ENCODE data around the gene ZSCAN9.

The ZSCAN9 gene

DNA sequence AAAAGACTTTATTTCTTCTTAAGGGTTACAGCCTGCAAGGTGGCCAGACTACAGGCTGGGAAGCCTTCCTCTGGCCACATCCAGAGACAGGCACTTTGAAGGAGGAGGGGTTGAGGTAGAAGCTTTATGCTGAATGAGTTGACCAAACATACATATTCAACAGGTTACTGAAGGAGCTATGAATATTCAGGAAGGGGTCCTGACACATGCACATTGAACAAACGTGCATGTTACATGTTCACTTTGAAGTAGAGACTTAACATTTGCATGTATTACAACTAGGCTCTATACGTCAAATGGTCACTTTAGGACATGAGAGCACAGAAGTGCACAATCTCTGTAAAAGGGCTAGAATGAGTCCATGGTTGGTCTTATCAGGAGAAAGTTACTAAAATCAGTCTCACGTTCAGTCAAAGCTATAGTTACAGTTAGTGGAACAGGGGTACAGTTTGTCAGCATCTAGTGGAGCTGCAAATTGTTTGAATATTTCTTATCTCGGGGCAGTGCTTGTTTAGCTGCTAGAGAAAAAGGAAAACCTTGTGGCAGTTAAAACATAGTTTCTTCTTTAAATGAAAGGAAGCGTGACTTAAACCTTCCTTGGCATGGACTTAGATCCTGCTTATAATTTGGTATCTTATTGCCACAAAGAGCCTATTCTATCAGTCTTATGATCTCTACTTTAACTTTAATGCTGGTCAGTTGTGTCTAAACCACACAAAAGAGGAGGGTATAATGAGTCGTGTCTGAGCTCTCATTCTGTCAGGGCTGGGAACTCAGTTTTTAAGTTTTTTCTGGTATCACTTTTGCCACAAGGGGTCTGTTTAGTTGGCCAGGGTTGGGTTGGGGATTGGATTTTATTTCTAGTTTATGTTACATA is 4.6 kb upstream of the ZSCAN9 start:
- no peak for DNase-seq

DNA sequence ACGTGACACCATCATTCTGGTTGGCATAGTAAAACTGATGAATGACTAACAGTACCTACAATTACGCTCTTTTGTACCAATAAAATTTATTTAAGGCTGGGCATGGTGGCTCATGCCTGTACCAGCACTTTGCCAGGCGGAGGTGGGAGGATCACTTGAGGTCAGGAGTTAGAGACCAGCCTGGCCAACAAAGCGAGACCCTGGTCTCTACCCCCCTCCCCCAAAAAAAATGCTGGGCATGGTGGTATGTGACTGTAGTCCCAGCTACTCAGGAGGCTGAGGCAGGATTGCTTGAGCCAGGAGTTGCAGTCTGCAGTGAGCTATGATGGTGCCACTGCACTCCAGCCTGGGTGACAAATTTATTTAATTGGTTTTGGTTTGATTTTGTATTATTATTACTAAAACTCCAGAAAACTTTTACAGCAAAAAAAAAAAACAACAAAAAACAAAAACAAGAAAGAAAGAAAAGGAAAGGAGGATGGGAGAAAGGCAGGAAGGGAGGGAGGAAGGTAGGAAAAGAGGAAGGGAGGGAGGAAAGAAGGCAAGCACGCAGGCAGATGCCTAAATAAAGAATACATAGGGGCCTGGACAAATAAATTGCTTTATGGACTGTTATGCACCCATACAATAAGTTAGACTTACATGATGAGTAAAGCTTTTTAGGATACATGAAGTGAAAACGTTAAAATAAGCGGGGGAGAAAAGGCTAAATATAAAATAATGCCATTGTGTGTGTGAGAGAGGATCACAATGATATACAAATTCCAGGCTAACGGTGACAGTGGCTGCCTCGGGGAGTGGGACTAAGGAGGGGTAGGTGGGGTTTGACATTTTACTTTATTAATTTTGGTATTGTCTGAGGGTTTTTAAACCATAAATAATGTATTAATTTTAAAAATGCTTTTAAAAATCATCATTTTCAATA is 682 bp upstream of the ZSCAN9 start:
- DNase-seq: no peak

DNA sequence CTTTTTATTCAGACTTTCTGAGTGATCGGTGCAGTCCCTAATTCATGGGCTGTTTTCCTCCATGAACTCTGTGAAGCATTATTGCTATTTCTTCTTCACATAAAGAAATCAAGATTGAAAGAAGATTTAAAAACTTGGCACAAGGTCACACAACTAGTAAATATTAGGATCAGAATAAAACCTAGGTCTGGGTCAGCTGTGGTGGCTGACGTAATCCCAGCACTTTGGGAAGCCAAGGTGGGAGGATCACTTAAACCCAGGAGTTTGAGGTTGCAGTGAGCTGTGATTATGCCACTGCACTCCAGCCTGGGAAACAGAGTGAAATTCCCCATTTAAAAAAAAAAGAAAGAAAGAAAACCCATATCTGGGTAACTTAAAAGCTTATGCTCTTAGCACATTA is 1.4 kb downstream of the ZSCAN9 start:
- DNase-seq: no peak

DNA sequence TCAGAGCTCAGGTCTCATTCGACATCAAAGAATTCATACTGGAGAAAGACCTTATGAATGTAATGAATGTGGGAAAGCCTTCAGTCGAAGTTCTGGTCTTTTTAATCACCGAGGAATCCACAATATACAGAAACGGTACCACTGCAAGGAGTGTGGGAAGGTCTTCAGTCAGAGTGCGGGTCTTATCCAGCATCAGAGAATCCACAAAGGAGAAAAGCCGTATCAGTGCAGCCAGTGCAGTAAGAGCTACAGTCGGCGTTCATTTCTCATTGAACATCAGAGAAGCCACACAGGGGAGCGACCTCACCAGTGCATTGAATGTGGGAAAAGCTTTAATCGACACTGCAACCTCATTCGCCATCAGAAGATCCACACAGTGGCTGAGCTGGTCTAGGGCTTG is 7.7 kb downstream of the ZSCAN9 start:
- no peak for DNase-seq

DNA sequence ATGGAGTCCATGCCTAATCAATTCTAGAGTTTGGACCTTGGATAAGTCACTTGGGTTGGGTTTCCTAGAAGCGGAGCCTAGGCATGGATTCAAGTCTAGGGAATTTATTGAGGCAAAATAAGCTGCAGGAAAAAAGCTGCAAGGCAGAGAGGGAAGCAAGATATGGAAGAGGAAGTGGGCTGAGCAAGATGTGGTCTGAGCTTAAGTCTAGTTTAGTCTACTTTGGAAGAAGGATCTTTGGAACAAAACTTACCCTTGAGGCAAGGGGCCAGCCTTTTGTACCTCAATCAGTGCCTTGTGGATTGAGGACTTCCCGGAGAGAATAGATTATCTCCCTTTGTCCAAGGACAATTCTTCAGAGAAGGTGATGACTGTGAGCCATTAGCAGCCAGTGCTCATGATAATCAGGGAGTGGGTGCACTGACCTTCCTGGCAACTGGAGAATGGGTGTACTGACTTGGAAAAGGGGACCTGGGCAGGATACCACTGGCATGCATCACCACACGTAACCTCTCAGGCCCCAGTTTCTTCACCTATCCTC is 10.9 kb downstream of the ZSCAN9 start:
- no peak for DNase-seq

DNA sequence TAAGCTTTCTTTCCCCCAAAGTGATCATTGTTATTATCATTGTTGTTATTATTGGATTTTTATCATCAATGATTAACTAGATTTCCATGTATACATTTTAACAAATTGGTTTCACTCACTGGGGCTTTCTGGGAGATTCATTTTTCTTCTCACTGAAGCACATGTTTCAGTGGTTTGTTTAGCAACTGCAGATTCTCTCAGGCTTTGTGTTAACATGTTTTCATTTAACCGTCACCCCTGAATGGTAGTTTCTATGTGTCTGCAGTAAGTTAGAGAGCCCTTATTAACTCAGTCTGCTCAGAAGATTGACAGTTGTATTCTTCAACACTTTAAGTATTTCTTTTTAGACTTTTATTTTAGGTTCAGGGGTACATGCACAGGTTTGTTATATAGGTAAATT is 14.6 kb downstream of the ZSCAN9 start:
- DNase-seq: no peak

DNA sequence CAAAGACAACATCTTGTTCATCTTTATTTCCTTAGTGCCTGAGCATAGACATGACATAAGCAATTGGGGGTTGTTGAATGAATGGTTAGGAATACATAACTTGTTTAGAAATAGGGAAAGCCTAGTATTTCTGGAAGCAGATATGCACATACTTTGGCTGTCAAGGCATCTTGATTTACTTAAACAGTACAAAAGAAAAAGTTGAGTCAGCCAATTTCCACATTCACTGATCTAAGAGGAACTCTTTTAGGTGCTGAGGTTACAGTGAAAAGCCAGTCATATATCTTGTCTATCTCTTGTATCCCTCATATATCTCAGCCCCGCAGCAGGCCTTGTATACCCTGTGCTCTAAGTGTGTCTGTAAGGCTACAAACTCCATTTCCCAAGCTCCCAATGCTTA is 15.4 kb downstream of the ZSCAN9 start:
- DNase-seq: no peak

DNA sequence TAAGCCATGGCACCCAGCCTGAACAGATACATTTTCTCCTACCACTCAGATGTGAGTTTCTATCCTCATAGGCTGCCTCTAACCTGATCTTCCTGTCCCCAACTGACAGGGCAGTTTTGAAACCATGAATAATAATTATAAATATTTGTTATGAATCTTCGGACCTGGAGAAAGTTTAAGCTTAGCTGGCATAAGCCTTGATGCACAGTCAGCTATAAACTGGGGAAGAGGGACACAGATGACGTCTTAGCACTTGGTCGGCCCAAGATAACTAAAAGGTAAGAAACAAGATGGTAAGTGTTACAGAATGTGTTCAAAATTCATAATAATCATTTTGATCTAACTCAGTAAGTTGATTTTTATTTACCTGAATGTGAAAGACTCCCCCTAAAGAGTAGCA is 18.9 kb downstream of the ZSCAN9 start:
- no peak for DNase-seq

DNA sequence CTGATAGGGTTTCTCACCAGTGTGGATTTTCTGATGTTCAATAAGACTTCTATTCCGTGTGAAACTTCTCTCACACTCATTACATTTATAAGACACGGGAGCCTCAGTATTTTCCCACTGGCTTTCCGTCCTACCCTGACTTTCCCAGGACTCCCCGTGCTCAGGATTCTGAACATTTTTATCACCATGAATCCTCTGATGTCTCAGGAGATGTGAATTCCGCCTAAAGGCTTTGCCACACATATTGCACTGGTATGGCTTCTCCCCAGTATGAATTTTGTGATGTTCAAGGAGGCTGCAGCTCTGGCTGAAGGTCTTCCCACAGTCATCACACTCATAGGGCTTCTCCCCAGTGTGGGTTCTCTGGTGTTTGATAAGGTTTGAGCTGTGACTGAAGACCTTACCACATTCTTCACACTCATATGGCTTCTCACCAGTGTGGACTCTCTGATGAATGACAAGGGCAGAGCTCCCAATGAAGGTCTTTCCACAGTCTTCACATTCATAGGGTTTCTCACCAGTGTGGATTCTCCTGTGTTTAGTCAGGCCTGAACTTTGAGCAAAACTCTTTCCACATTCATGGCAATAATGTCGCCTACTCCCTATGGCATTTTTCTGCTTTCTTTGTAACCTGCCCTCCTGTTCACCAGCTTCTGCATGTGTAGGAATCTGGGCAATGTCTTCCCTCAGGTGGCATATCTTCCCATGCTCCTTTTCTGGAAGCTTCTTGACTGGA is 20.3 kb downstream of the ZSCAN9 start:
- no peak for DNase-seq

DNA sequence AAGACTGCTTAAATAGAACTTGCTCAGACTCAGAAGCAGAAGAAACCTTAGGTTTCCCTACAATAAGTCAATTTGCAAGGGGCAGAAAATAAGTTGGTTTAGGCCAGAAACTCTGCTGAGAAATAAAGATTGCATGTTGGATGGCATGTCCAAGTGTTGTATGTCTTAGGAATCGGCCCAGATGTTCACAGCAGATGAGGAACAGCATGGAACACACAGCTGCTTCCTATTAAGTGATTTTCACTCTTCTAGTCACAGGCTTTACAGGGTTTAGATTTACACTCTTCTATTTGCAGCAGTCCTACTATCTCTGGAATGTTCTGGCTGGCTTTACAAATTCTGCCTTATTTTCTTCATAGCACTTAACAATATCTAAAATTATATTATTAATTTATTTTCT is 23.8 kb downstream of the ZSCAN9 start:
- DNase-seq: no peak

DNA sequence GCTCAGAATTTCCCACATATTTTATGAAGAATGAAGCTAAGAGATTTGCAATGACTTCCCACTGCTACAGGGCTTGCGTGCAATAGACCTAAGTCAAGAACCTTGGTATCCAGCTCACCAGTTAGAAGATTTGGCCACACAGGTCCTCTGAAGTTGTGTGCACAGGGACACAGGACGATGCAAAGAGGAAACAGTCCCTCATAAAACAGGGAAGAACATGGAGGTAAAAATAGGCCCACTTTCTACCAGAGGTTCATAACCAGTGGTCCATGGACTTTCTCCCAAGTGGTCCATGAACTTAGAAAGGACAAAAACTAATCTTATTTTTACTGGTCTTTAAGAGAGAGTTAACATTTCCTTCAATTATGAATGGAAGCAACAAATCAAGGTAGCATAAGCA is 25.7 kb downstream of the ZSCAN9 start:
- no peak for DNase-seq

DNA sequence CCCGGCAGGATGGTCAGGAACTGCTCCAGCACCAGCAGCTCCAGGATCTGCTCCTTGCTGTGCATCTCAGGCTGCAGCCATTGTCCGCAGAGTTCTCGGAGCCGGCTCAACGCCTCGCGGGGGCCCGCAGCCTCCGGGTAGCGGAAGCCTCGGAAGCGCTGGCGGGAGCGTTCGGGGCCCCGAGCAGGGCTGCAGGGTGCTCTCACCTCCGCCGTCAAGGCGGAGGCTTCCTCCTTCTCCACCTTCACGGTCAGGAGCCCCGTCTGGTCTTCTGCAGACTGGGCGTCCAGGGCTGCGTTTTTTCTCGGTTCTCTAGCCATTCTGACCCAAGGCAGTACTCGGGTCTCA is 26.6 kb downstream of the ZSCAN9 start:
- peak in 4 of 56 donors; percentile 9 to 53 (median 40) for DNase-seq

DNA sequence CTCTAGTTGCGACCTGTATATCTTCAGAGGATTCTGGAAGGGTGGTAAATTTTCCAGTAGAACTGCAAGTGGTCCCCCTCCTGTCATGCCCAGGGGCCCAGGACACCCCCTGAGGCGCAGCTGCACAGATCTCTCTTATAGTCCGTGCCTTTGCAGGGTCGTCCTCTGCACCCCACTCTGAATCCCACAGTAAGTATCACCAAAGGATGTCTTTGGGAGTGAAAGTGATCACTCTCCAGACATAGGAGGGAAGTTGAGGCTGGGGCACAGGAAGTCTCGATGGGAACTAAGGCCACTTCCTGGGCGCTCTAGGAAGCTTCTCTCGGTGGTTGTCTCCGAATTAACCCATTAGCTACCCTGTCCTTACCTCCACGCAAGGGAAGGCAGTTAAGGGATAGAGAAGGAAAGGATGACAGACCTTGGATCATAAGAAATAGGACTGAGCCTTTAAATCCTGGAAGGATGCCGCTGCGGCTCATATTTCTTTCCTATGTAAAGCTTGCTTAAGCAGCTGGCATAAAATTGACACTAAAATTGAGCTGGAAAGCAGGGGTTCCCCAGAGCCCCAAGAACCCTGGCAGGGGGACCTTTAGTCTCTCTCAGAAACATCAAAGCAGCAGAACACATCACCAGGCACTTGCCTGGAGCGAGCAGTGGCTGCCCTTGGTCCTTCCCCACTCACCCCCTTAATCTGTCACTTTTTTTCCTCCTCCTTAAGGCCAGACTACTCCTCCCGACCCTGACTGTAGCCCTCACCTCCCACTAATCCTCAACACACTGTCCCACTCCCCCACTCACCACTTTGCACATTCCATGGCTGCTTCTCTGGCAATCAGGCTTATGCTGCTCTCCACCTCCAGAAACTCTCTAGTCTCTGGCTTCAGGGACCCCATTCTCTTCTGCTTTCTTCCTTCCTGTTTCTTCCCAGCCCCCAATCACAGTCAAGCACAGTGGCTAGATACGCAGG is 27.2 kb downstream of the ZSCAN9 start, which contains the start of gene ZKSCAN4:
ZKSCAN4 (minus strand) TSS at position 261 of the 967 bp plus-strand sequence. CDS start 289 bp downstream, outside the sequence.
- DNase-seq: peak in 55 of 56 donors; percentile 3 to 87 (median 56)

DNA sequence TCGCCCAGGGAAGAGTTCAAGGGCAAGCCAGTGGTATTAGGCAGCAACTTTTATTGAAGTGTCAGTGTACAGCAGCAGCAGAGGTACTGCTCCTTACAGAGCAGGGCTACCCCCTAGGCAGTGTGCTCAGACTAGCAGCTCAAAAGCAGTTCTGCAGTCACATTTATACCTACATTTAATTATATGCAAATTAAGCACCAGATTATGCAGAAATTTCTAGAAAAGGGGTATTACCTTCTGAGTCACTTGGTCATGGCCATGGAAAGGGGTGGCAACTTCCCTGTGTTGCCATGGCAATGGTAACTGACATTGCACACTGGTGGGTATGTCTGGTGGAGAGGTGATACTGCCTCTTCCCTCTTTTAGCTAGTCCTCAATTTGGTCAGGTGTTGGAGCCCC is 29.0 kb downstream of the ZSCAN9 start:
- no peak for DNase-seq

DNA sequence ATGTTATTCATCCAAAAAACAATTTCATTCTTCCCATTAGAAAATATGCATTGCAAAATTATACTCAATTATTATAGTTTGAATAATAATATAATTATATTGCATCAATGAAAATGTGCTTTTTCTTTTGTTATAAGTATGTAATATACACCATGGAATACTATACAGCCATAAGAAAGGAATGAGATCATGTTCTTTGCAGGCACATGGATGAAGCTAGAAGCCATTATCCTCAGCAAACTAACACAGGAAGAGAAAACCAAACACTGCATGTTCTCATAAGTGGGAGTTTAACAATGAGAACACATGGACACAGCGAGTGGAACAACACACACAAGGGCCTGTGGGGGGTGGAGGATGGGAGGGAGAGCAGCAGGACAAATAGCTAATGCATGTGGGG is 32.0 kb downstream of the ZSCAN9 start:
- no peak for DNase-seq

DNA sequence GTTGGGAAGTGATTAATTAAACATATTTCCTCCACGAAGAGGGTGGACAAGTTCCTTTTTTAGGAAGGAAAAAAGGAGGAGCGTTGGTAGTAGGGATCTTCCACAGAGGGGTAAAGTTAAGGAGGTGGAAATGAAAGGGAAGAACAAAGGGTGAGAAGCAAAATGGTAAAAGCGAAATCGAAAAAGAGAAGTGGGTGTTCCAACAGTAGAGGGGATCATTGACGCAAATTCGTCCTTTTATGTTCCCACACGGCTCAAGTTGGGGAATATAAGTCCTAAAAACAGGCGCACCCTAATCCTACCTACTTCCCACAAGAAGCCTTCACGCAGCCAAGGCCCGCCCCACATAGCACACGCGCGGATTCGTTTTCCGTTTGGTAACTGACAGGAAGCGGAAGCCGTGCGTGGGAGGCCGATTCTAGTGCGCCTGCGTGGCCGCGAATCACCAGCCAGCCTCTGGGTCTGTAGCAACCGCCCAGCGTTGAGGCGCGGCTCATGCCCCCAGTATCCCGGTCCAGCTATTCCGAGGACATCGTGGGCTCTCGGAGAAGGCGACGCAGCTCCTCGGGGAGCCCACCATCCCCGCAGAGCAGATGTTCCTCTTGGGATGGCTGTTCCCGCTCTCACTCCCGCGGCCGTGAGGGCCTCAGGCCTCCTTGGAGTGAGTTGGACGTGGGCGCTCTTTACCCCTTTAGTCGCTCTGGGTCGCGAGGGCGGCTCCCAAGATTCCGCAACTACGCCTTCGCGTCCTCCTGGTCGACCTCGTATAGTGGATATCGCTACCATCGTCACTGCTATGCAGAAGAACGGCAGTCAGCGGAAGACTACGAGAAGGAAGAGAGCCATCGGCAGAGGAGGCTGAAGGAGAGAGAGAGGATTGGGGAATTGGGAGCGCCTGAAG is 34.1 kb downstream of the ZSCAN9 start, which contains the start of gene NKAPL:
NKAPL (plus strand) TSS at position 421 of the 901 bp plus-strand sequence; CDS start at position 496, 75 bp downstream.
- peak in 50 of 56 donors; percentile 5 to 76 (median 41) for DNase-seq

DNA sequence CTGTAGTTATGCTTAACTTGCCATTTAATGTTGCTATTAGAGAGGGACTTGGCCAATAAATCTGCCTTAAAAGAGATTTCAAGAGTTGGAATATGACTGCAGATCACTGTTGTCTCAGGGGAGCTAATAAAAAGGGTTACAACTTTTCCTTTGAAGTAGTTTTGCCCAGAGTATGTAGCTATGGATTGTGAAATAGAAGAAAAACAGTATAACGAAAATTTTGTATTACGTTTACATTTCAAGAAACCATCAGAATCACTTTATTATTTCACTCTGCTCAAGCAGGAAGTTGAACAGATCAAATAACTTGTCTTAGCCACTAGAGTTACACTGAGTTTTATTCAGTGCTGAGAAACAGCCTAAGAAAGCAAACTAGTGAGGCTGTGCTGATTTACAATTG is 38.8 kb downstream of the ZSCAN9 start:
- DNase-seq: no peak

DNA sequence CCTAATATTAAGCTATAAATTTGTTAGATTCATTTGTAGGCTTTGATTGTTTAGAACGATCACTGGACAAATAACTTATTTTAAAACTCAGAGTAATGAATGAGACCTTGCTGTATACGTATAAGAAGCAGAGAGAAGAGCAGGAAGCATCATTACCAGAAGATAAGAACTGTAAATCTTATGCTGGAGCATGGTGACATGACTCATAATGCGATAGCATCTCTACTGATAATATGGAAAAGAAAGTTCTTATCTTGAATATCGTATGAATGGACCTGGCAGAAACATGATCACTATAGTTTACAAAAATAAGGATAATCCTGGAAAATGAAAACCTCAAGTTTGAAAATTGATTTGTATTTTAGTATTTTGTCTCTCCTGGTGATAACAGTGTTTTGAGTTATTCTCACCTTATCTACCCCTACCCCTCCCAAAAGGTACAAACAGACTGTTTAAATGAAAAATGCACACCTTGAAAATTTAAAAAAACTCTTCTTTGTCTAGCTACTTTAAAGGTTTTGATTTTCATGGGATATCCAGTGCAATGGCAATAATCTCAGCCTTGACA is 39.8 kb downstream of the ZSCAN9 start:
- no peak for DNase-seq
